Fibroblast of skin of abdomen (primary cell): ENCODE results near the gene SMG6.

Source experiments
- DNase-seq: peaks from one replicate; pipeline ENCODE4 v3.0.0-alpha.2; 2013

The SMG6 gene

DNA sequence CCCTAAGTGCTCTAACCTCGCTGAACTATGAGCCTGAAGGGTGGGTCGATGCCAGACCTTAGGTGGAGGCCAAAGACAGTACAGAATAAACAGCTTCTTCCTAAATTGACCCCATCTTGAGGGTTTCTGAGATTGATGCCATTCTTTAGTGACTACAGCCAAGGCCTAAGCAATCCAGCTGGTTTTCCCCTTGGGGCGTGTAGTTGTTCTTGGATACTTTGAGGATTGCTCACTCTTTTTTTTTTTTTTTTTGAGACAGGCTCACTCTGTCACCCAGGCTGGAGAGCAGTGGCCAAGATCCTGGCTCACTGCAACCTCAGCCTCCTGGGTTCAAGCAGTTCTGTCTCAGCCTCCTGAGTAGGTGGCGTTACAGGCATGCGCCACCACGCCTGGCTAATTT is 259.8 kb downstream of the SMG6 start:
- DNase-seq = peak; percentile 66

- DNase-seq = no peak
Observed at GRCh38 chr17:2042933-2043332, 260.7 kb downstream of the SMG6 start.

GRCh38 chr17:2042390-2042847 is 261.2 kb downstream of the SMG6 start:
- peak; percentile 52 for DNase-seq

DNA sequence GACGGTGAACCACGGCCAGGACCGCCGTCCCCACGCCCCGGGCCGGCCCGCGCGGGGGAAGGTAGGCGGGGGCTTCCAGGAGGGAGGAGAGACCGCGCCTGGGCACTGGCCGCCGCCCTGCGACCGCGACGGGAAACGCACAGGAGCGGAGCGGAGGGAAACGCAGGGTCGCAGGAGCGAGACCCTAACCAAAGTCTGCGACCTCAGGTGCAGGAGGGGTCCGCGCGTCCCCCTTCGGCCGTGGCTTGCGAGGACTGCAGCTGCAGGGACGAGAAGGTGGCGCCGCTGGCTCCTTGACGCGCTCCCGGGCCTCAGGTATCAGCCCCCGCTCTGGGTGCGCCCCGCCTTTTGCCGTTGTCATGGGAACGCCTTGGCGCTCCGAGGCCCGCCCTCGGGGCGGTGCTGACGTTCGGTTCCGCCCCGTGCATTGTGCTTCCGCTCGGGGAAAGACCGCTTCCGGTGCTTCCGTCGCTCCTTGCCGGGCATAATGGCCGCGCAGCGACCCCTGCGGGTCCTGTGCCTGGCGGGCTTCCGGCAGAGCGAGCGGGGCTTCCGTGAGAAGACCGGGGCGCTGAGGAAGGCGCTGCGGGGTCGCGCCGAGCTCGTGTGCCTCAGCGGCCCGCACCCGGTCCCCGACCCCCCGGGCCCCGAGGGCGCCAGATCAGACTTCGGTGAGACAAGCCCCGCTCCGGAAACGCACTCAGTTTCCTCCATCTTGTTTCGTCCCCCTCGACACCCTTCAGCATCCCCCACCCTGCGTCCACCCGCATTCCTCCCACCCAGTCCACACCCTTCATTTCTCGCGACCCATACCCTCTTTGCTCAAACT is 261.8 kb downstream of the SMG6 start, which contains the start of gene OVCA2:
Gene OVCA2 (plus strand): TSS at position 462 of the 829 bp plus-strand sequence. CDS start 26 bp downstream, at position 488.
- peak; percentile 94 for DNase-seq

DNA sequence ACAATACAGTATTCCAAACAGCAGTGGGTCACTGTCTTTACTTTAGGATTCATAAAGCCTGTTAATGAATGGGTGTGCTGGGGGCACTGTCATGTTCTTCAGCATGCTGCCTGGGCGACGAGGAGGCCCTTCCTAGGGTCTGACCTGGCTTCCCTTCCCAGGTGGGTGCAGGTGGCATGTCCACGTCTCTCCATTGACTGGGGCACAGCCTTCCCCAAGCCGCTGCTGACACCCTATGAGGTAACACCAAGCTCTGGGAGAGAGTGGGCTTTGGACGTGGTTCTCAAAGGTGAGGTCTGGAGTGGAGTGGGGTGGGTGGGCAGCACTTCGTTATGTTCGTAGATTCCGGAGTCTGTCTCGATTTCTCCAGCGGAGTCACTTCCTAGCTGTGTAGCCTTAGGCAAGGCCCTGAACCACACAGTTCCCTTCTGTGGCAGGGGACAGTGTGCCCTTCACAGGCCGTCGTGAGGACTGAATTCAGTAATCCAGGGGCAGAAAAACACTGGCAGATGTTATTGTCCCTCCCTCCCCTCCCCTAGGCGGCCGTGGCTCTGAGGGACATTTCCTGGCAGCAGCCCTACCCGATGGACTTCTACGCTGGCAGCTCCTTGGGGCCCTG is 262.5 kb downstream of the SMG6 start:
- DNase-seq = no peak

DNA sequence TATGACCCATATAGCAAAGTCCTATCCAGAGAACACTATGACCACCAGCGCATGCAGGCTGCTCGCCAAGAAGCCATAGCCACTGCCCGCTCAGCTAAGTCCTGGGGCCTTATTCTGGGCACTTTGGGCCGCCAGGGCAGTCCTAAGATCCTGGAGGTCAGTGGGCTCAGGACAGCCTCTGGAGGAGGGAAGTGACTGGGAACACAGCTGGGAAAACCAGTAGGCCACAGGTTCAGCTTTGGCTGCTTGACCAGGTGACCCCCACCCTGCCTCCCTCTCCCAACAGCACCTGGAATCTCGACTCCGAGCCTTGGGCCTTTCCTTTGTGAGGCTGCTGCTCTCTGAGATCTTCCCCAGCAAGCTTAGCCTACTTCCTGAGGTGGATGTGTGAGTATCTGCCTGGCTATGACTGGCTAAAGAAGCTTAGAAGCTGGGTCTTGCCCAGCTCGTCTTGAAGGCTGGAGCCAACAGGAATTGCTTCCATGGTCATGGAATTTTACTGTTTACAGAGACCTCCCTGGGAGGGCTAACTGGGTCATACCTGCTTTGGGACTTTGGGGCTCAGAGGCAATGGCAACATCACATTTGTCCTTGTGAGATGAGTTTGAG is 263.3 kb downstream of the SMG6 start:
- no peak for DNase-seq

GRCh38 chr17:2037155-2037554 is 266.4 kb downstream of the SMG6 start:
- DNase-seq = no peak

- DNase-seq = no peak
Observed at GRCh38 chr17:2035541-2036488, 267.8 kb downstream of the SMG6 start.

GRCh38 chr17:2034806-2035540 is 268.6 kb downstream of the SMG6 start:
- DNase-seq = peak; percentile 98

- peak; percentile 90 for DNase-seq
Observed at GRCh38 chr17:2034157-2034556, 269.4 kb downstream of the SMG6 start.

DNA sequence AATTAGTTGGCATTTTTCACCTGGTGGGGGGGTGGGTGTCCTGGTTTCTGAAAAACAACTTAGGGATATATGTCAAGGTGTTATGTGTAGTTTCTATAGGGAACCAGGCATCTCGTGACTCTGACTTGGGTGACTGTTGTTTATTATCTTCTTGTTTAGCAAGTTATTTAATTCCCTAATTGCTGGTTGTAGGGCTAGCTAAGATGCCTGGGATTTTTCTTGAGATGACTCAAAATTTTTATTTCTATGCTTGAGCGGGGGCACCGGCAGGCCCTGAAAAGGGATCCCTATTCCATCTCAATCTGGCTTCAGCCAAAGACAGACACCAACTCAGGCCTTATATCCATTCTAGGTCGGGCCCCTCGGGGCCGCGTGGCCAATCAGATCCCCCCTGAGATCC is 270.4 kb downstream of the SMG6 start:
- DNase-seq = peak; percentile 33

DNA sequence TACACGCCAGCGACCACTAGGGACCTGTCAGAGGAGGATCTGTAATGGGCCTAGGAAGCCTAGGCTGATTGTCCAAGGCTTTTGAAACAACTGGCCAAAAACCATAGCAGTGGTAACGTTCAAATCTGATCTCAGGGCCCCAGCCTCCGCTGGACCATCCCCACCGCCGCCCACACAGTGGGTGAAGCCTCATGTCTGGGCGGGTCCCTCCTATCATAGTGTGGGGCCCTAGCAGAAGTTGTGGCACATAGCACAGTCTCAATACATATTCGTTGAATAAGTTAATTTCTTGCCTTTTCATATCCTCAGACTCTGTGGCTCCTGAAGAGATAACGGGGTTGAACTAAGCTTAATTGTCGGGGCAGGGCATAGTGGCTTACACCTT is 272.8 kb downstream of the SMG6 start:
- DNase-seq = peak; percentile 87

GRCh38 chr17:2029911-2030778 is 273.4 kb downstream of the SMG6 start, which contains the start of gene DPH1:
DPH1 (plus strand) TSS chr17:2030153; CDS start chr17:2030170, 17 bp downstream.
- DNase-seq = peak; percentile 89

- no peak for DNase-seq
Observed at GRCh38 chr17:2028737-2029136, 274.8 kb downstream of the SMG6 start.

DNA sequence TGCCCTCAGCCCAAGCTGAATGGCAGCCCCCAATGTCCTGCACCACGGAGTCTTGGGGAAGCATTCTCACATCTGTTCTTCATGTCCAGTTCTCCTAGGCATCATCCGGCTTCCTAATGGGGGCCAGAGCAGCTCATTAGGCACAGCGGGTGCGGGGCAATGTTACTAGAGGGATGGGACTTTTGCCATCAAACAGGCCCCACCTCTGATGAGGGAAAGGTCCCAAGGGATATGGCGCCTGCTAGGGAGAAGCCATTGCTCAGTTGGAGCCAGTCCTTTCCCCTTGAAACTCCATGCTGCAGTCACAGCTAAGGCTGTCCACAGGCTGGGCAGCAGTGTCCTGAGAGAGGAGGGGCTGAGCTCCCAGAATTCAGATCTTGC is 275.4 kb downstream of the SMG6 start:
- no peak for DNase-seq

GRCh38 chr17:2027528-2028233 is 275.9 kb downstream of the SMG6 start:
- no peak for DNase-seq

GRCh38 chr17:2025622-2026309 is 277.8 kb downstream of the SMG6 start:
- DNase-seq = peak; percentile 58

- DNase-seq = peak; percentile 58
Observed at GRCh38 chr17:2025220-2025621, 278.4 kb downstream of the SMG6 start, which contains the start of gene RTN4RL1. RTN4RL1 (minus strand) TSS chr17:2025334; CDS start chr17:2024865, 469 bp downstream.
